HepG2 (cell line): Measurements from ENCODE around the gene VPS13D. TPM values are rescaled to one million over a fixed set of nuclear protein-coding genes. Genes with fewer than 3 reads are reported as not detected.

ENCODE experiments used
- BCL6 ChIP-seq: IDR thresholded peaks from 2 replicates; pipeline ENCODE4 v1.6.1; 2016; ENCODE audit warnings: missing genetic modification reagents, missing compliant biosample characterization
- CAMTA2 ChIP-seq: sonication (generic); formaldehyde crosslinking; IDR thresholded peaks from 2 replicates; pipeline ENCODE4 v1.4.0; 2020; ENCODE audit warnings: mild to moderate bottlenecking, missing genetic modification reagents, borderline replicate concordance
- EEA1 ChIP-seq: sonication (generic); formaldehyde crosslinking; IDR thresholded peaks from 2 replicates; pipeline ENCODE4 v1.5.1; 2020; ENCODE audit warnings: mild to moderate bottlenecking, missing genetic modification reagents, borderline replicate concordance
- FOXK1 ChIP-seq: sonication (generic); formaldehyde crosslinking; IDR thresholded peaks from 2 replicates; pipeline ENCODE4 v1.4.0; 2020; ENCODE audit warnings: low read depth, missing genetic modification reagents, borderline replicate concordance
- GABPB1 ChIP-seq: IDR thresholded peaks from 2 replicates; pipeline ENCODE4 v1.6.1; 2016; ENCODE audit warnings: mild to moderate bottlenecking, missing genetic modification reagents, moderate library complexity, missing compliant biosample characterization
- HDAC1 ChIP-seq: sonication (generic); formaldehyde crosslinking; IDR thresholded peaks from 2 replicates; pipeline ENCODE4 v1.5.1; 2020; ENCODE audit warnings: mild to moderate bottlenecking, missing genetic modification reagents
- ISL2 ChIP-seq: sonication (generic); formaldehyde crosslinking; IDR thresholded peaks from 2 replicates; pipeline ENCODE4 v1.5.0; 2020; ENCODE audit warnings: missing genetic modification reagents
- JARID2 ChIP-seq: sonication (generic); formaldehyde crosslinking; IDR thresholded peaks from 2 replicates; pipeline ENCODE4 v1.8.1; 2023; ENCODE audit warnings: missing genetic modification reagents, inconsistent platforms; ENCODE audit not compliant: insufficient replicate concordance
- MXD1 ChIP-seq: sonication (generic); formaldehyde crosslinking; IDR thresholded peaks from 2 replicates; pipeline ENCODE4 v1.4.0; 2020; ENCODE audit warnings: mild to moderate bottlenecking, missing genetic modification reagents
- PATZ1 ChIP-seq: sonication (generic); formaldehyde crosslinking; IDR thresholded peaks from 2 replicates; pipeline ENCODE4 v1.4.0; 2020; ENCODE audit warnings: missing genetic modification reagents
- PPARG ChIP-seq: conservative IDR thresholded peaks from 2 replicates; pipeline ENCODE4 v1.6.1; 2016; ENCODE audit warnings: missing biosample characterization, missing genetic modification reagents
- RARA ChIP-seq: IDR thresholded peaks from 2 replicates; pipeline ENCODE4 v1.6.1; 2016; ENCODE audit warnings: missing genetic modification reagents, missing compliant biosample characterization
- SP5 ChIP-seq: IDR thresholded peaks from 2 replicates; pipeline ENCODE4 v1.6.1; 2016; ENCODE audit warnings: low read depth, borderline replicate concordance
- TEAD3 ChIP-seq: optimal IDR thresholded peaks from 2 replicates; pipeline ENCODE3; 2016; ENCODE audit warnings: borderline replicate concordance
- TRAFD1 ChIP-seq: sonication (generic); formaldehyde crosslinking; IDR thresholded peaks from 2 replicates; pipeline ENCODE4 v1.5.1; 2020; ENCODE audit warnings: missing genetic modification reagents, mild to moderate bottlenecking, borderline replicate concordance
- ZFP82 ChIP-seq: sonication (generic); formaldehyde crosslinking; IDR thresholded peaks from 2 replicates; pipeline ENCODE4 v1.5.1; 2020; ENCODE audit warnings: mild to moderate bottlenecking, missing genetic modification reagents, borderline replicate concordance
- ZFP90 ChIP-seq: sonication (generic); formaldehyde crosslinking; IDR thresholded peaks from 2 replicates; pipeline ENCODE4 v1.8.0; 2022; ENCODE audit warnings: missing genetic modification reagents, mild to moderate bottlenecking, inconsistent platforms, borderline replicate concordance
- ZFP91 ChIP-seq: sonication (generic); formaldehyde crosslinking; IDR thresholded peaks from 2 replicates; pipeline ENCODE4 v1.9.0; 2022; ENCODE audit warnings: missing genetic modification reagents, mild to moderate bottlenecking, borderline replicate concordance
- ZKSCAN1 ChIP-seq: fragments of 150-350 bp; IDR thresholded peaks from 2 replicates; pipeline ENCODE4 v1.6.1; 2014; ENCODE audit warnings: low read length
- ZMYM3 ChIP-seq: sonication (generic); formaldehyde crosslinking; IDR thresholded peaks from 2 replicates; pipeline ENCODE4 v1.5.1; 2020; ENCODE audit warnings: mild to moderate bottlenecking, missing genetic modification reagents
- ZNF143 ChIP-seq: sonication (generic); formaldehyde crosslinking; IDR thresholded peaks from 2 replicates; pipeline ENCODE4 v1.4.0; 2020; ENCODE audit warnings: missing genetic modification reagents
- ZNF572 ChIP-seq: sonication (generic); formaldehyde crosslinking; IDR thresholded peaks from 2 replicates; pipeline ENCODE4 v1.5.1; 2020; ENCODE audit warnings: mild to moderate bottlenecking, missing genetic modification reagents
- ZSCAN9 ChIP-seq: IDR thresholded peaks from 2 replicates; pipeline ENCODE4 v1.6.1; 2016; ENCODE audit warnings: borderline replicate concordance
- ZUFSP ChIP-seq: sonication (generic); formaldehyde crosslinking; IDR thresholded peaks from 2 replicates; pipeline ENCODE4 v1.9.0; 2021; ENCODE audit warnings: missing genetic modification reagents, mild to moderate bottlenecking, borderline replicate concordance
- polyA plus RNA-seq, 8 experiments: library from polyadenylated mRNA; depleted of rRNA in 3 of 8; stranded (reverse) in 7 of 8; unstranded in 1 of 8; fragments of >200 nt; fragmentation: Illumina TruSeq in 4 of 8; extraction: Trizol in 4 of 8; gene quantifications; 2 replicates each; pipeline versions ENCODE4 v1.2.1 to v1.2.3, GENCODE V29; 2011 to 2016; ENCODE audit warnings: low read depth in 4 of 8, missing spikeins in 1 of 8, mixed read lengths in 1 of 8; ENCODE audit not compliant: insufficient read depth in 1 of 8
- total RNA-seq, 5 experiments: library from RNA; depleted of rRNA; stranded (reverse); fragments of >200 nt; fragmentation: Illumina TruSeq; extraction: Trizol; gene quantifications; 2 replicates each; pipeline ENCODE4 v1.2.3, GENCODE V29; 2016; ENCODE audit warnings: low read depth in 1 of 5

The VPS13D gene
- total and polyA plus RNA-seq, 2 of the 13 experiments (the other 11 are each of a cell fraction or from before 2014, with no cell fraction given) = 8.6 to 13.9 TPM

GRCh38 chr1:12548973-12549459 is 319.2 kb downstream of the VPS13D start (continued):
- TF ChIP-seq MXD1 (CRISPR knock-in tag) = peak; percentile 38; the same call in 1 of the 2 replicates
- peak; percentile 73 for TF ChIP-seq RARA
- no peak for TF ChIP-seq ZUFSP (CRISPR knock-in tag)
- no peak for TF ChIP-seq ZNF572 (CRISPR knock-in tag)
- TF ChIP-seq ZFP90 (CRISPR knock-in tag) = no peak
- no peak for TF ChIP-seq FOXK1 (CRISPR knock-in tag)
- TF ChIP-seq GABPB1 (CRISPR knock-in tag) = peak; percentile 50
- peak; percentile 62 for TF ChIP-seq PATZ1 (CRISPR knock-in tag)
- no peak for TF ChIP-seq ZKSCAN1
- TF ChIP-seq ZFP82 (CRISPR knock-in tag) = no peak
- no peak for TF ChIP-seq PPARG (CRISPR knock-in tag)
- TF ChIP-seq ZMYM3 (CRISPR knock-in tag) = peak; percentile 53; the same call in 1 of the 2 replicates
- no peak for TF ChIP-seq ISL2 (CRISPR knock-in tag)
- TF ChIP-seq ZFP91 (CRISPR knock-in tag) = peak; percentile 25; the same call in 1 of the 2 replicates
- no peak for TF ChIP-seq TEAD3 (CRISPR knock-in tag)
- TF ChIP-seq SP5 (CRISPR knock-in tag) = 0 out of 2 replicates have a peak, but pooled peaks have one; percentile 27
- no peak for TF ChIP-seq EEA1 (CRISPR knock-in tag)
- TF ChIP-seq HDAC1 = peak; percentile 29; the same call in 1 of the 2 replicates
- no peak for TF ChIP-seq JARID2 (CRISPR knock-in tag)
- TF ChIP-seq TRAFD1 (CRISPR knock-in tag) = no peak
- no peak for TF ChIP-seq ZSCAN9 (CRISPR knock-in tag)
- TF ChIP-seq CAMTA2 = no peak
- peak; percentile 31; the same call in 1 of the 2 replicates for TF ChIP-seq BCL6 (CRISPR knock-in tag)
- no peak for TF ChIP-seq ZNF143 (CRISPR knock-in tag)
